ENCODE results near the gene RMDN3.

GRCh38 chr15:40721701-40722100 is 33.4 kb downstream of the RMDN3 start:
- TF ChIP-seq CTCF (IDR thresholded peaks at IDR 0.05; ENCODE audit: poor library complexity) = no peak
- no peak for TF ChIP-seq EZH2 (IDR thresholded peaks at IDR 0.05; ENCODE audit: borderline replicate concordance)
